Thoracic aorta endothelial cell (primary cell): ENCODE results near the gene SH2D5. TPM values are rescaled to one million over a fixed set of nuclear protein-coding genes. Genes with fewer than 3 reads are reported as not detected.

Experiments used
- total RNA-seq: library from RNA; depleted of rRNA; stranded (reverse); fragments of >200 nt; gene quantifications from 2 replicates; pipeline ENCODE4 v1.2.3, GENCODE V29; 2012

The SH2D5 gene
- total RNA-seq = 0.80 and 2.8 TPM in 2 replicates

GRCh38 chr1:20732588-20733359 is at the start of gene SH2D5:
TSS of gene SH2D5 (minus strand) at chr1:20732703. CDS start at chr1:20728044, 4,659 bp downstream.

GRCh38 chr1:20717452-20718342 is 14.8 kb downstream of the SH2D5 start, which contains the start of gene KIF17:
TSS of gene KIF17 (minus strand) at chr1:20718007. CDS start at chr1:20717706, 301 bp downstream.

Other genes starting within 250 kb of the SH2D5 start
- gene CAMK2N1, start 246.5 kb downstream of the SH2D5 start, total RNA-seq = 9.3 and 17.8 TPM in 2 replicates
- gene MUL1, start 224.6 kb downstream of the SH2D5 start, total RNA-seq = 25.8 and 27.8 TPM in 2 replicates
- gene FAM43B, start 180.1 kb downstream of the SH2D5 start, total RNA-seq = not detected in 2 replicates
- 1.5 and 2.0 TPM in 2 replicates for gene CDA, start 143.6 kb downstream of the SH2D5 start, total RNA-seq
- gene PINK1, start 99.2 kb downstream of the SH2D5 start, total RNA-seq = 24.1 and 24.7 TPM in 2 replicates
- 200 and 227 TPM in 2 replicates for gene DDOST, start 71.3 kb downstream of the SH2D5 start, total RNA-seq
- 0.13 and 0.86 TPM in 2 replicates for gene KIF17, start 14.7 kb downstream of the SH2D5 start, total RNA-seq
- 310 and 329 TPM in 2 replicates for gene HP1BP3, start 54.6 kb upstream of the SH2D5 start, total RNA-seq